NCI-H2081 treated with DMSO at 0.1 percent for 48 hours (cell line): ENCODE measurements around the gene SLC16A12.
"Not testable (repeated sequence)": the region's sequence is repeated elsewhere in the genome, so short reads cannot be mapped to it uniquely, and the experiment has no call there.

Experiments used
- DNase-seq: peaks from one replicate; lab custom pipeline; 2025; lab: John Stamatoyannopoulos, UW

The SLC16A12 gene

DNA sequence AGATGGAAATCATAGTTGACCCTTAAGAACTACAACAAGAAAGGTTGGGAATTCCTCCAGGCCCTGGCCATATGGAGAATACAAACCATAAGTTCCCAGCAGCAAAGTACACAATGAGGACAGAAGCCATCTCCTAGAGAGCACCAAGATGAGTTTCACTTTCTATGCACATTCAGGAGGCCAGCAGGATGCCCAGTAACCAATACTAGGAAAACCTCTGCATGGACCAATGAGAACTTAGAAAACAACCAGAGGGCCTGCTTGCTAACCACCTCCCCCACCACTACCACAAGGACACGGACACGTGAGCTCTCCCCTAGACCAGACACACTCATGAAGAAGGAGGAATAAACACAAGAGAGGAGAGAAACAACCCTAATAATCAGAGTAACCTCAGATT, 64.8 kb downstream of the SLC16A12 start:
- no peak for DNase-seq

DNA sequence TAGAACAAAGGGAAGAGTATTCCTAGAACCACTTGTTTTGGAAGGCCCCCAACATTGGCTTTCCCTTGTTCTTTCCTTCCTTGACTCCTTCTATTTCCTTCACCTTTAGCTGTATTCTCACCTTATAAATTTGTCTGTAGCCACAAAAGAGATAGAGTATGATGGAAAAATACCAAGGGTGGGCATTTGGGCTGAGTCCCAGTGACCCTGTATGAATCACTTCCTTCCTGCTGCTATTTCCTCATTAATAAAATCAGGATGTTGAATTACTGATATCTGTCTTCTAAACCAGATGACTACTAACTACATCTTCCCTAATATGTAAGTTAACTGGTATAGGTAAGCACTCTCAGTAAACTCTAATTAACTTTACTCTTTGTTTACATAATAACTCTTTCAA, 65.9 kb downstream of the SLC16A12 start:
- DNase-seq = no peak

DNA sequence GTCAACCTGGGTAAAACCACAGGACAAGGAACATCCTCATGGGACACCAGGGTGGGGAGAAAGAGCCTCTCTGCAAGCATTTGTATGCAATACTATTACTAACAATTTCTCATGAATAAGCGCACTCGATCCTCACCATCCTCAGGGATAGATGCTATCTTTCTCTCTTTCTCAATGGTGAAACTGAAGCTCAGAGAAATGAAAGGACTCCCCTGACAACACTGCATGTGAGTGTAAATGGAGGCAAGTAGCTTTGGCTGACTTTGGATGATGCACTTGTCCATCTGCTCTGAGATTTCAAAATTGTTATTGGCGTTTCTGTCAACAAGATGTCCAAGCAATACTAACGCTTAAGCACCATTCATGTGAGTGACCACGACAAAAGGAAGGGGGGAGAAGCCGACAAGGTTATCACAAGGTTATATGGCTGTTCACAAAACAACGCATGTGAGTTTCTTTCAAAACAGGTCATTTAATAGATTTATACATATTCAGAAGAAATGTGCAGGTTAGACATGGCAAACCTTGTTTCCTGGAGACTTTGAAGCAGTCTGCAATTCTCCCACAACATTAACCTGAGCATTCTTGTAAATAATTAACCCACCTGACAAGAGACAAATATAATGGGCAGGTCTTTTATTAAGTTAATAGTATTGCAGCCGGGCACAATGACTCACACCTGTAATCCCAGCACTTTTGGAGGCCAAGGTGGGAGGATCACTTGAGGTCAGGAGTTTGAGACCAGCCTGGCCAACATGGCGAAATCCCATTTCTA, 67.0 kb downstream of the SLC16A12 start:
- DNase-seq = no peak

DNA sequence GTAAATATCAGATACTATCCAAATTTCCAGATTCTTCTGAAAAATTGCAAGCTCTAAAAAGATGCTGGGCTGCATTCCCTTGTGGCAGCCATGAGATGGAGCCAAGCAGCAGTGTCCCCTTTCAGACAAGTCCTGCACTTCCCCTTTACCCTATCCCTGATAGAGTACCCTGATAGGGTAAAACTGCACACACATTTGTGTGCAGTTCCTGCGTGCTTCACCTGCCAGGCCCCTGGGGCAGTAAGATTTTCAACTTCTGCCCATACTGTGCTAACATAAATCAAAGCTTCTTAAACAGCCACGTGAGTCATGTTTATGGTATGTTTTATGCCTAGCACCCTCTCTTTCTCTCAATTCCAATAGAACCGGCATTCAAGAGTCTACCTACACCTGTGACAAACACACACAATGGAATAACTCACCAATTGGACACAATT, 68.8 kb downstream of the SLC16A12 start:
- DNase-seq = no peak

DNA sequence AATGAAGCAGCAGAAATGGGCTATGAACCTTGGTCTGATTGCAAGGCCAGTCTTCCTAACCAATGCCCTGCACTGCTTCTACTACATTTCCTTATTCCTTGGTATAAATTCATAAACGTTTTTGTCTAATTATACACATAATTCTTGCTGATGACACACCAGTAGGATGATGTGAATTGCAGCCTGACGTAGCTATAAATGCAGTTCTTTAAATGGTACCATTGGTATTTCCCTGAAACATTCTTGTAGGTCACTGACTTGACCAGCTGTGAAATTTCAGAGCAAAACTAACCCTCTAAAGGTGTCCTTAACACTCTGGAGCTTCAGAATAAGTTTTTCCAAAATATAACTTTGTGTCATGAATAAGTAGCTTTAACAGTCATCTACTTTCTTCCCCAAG, 70.2 kb downstream of the SLC16A12 start:
- no peak for DNase-seq

DNA sequence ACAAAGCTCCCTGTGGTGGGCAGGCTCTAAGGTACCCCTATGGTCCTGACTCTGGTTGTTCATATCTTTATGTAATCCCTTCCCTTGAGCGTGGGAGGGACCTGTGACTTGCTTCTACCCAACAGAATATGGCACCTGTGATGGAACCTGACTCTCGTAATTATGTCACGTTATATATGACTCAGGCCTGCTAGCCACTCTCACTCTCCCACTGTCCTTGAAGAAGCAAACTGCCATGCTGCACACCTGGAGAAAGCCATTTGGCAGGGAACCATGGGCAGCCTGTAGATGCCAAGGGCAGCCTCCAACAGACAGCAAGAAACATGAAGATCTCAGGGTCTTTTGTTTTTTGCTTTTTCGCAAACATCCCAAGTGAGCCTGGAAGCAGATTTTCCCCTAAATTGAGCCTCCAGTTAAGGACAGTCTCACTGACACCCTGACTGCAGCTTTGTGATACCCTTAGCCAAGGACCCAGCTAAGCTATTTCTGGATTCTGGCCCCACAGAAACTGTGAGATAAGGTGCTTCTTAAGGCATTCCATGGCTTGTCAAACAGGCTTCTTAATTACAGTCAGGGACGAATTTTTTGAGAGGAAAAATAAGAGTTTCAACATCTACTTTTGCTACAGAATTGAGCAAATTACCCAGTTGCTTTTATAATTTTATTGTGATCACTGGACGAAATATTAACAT, 71.4 kb downstream of the SLC16A12 start:
- DNase-seq = no peak

DNA sequence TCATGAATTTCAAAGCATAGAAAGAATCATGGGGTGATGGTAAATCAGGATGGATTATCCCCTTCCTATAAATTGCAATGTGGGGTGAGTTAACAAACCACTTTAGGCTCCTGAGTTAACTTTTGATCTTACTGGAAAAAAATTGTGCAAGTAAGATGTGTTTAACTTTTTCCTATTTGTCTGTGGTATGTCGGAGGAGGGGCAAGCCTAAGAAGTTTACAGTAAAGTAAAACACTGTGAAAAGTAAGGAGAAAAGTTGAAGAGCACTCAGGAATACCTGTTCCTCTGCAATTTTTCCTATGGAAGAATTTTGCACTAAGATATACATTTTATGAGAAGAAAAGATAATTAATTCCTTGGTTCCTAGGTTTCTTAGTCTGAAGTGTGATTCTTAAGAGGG, 76.6 kb downstream of the SLC16A12 start:
- no peak for DNase-seq

DNA sequence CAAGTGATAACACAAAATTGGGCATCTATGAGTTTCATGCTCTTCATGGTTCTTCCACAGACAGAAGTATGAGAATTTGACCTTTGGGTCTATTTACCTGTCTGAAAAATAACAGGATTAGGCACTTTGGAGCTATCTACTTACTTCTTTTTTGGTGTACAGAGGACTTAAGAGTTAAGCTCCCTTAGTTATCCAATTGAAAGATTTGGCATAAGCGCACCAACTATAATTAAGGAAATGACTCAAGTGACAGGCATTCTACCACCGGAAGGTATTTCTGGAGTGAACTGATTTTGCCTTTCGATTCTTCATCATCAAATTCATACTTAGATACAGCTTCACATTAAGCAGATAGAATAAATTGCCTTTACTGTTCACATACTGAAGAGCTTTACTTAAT, 77.1 kb downstream of the SLC16A12 start:
- DNase-seq = no peak

DNA sequence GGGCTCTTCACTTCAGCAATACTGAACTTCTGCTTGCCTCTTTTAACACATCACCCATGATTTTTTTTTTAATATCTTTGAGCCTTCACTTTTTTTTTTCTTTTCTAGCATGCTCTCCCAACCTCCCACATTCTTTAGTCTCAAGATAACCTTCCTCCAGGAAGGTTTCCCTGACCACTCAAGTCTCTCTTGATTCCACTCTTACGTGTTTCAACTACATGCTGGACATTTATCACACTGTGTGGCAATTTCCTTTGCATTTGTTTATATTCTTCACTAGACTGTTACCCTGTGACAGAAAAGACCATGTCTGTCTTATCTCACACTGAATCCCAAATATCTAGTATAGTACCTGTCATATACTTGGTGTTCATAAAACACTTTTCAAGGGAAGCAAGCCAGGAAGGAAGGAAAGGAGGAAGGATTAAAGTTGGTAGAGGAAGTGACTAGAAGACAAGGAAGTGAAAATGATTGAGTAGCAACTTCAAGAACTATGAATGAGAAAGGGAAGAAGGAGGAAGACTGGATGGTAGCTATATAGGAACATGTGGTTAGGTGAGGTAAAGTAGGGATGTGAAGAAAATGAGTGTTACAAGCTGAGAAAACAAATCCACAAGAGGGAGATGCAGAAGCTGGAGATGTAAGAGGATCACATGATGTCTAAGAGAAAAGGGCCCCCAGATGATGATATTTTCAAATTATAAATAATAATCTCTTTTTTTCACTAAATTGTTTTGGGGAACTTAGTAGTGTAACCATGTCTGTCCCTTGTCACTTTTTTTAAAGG, 80.6 kb downstream of the SLC16A12 start:
- DNase-seq = no peak

DNA sequence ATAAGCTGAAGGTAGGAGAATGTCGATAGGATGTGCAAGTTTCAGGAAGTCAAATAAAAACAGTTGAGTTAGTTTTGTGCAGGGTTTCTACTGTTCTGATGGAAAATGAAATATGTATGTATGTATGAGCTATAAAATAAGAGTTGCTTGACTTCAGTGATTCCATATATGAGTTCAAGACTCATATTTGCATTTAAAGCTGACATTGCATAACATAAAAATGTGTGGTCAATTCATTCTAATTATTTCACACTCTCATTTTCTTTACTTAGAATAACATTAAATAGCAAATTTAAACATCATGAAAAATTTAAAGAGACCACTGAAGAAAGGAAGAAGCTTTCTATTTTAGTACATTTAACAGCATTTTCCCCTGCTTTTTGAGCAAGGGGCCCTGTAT, 83.2 kb downstream of the SLC16A12 start:
- DNase-seq = no peak

DNA sequence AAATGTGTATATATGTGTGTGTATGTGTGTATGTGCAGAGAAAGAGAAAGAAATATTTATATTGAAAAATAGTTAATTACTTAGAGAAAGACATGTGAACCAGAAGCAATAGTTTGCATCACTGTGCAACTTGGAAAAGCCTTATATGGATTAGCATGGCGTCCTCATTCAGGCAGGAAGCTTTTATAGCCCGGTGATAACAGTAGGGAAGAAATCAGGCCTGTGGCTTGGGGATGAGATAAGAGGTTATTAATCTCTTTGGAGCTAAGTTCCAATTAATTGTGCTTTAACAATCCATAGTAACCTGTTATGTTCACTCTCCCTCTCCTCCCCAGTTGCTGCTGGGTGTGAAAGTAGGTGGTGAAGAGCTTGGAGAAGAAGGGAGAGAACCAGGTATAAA, 84.5 kb downstream of the SLC16A12 start:
- no peak for DNase-seq

DNA sequence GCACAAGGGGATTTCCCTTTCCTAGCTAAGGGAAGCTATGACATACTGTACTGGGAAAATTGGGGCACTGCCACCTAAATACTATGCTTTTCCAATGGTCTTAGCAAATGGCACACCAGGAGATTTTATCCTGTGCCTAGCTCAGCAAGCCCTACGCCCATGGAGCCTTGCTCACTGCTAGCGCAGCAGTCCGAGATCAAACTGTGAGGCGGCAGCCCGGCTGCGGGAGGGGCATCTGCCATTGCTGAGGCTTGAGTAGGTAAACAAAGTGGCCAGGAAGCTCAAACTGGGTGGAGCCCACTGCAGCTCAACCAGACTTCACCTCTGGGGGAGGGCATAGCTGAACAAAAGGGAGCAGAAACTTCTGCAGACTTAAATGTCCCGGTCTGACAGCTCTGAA, 90.6 kb downstream of the SLC16A12 start:
- DNase-seq = not testable (repeated sequence)

DNA sequence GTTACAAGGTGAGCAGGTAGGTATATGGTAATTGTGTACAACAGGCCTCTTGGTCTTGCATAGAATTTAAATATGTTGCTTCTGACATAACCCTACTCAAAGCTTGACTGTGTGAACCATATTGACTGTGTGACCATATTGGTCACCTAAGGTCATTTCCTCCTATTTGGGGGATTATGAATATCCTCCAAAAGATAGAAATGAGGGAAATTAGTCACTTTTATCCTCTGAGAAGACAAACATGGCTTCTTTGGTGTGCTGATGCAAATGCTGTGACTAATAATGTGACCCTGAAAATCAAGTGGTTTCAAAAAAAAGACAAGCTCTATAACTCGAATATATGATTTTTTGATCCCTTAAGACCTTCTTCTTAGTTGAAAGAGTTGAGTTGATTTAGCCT, 93.1 kb downstream of the SLC16A12 start:
- no peak for DNase-seq

DNA sequence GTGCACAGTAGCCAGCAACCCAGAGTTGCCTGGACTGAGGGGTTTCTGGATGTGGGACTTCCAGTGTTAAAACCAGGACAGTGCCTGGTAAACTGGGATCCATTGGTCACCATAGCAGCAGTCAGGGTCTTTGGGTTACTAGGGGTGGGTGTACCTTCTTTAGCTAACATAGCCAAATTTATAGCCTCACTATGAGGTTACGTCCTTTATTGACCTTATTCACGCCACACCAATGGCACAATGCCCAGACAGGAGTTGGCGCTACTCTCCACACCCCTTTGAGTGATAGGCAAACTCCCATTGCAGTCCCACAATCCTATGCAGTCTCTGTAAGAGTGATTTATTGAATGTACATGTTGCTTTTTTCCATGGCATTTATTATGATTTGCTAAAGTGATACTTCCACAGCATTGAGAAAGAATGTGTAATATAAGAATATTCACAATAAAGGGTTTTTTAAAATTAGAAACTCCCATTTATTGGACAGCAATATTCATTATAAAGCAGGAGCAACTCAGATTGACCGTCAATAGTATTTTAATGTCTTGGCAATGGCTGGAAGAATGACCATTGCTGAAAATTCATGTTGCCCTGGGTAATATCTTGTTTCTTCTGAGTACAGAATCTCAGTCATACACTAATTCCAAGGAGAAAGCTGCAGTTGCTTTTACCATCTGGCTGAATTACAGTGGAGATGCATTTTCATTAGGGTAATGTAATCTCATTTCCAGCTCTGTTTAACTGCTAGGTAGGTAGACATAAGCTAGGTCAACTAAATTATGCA, 95.0 kb downstream of the SLC16A12 start:
- DNase-seq = no peak

DNA sequence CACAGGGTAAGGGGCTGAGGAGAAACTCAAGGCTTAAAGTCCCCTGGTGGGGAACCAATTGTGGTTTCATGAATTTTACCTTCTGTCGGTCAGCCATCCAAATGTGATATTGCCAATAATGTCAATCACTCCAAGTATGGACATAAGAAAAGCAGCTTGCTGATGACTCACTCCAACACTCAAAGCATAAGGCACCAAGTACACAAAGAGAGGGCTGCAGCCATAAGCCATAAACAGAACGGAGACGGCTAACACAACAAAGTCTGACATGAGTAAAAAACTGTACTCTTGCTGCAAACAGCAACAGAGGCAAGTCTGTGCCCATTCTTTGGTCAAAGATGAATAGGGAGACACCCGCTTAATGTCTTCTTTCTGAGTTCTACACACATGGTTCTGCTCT, 96.9 kb downstream of the SLC16A12 start:
- DNase-seq = no peak

DNA sequence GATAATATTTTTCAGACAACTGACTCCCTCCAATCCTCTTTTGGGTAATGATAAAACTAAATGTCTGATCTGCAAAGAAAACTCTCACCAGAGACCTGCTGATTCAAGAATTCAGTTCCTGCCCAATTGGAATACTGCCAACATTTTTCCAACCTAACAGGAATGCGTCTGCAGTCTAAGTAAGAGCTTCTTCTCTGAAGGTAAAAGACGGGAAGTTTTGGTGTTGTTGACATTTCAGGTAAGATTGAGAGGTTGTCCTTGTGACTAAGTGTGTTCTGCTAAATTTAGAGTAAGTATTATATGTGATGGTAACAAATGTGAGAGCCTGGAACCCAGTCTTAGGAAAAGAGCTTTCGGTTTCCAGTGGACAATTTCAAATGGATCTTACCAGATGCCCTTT, 103.4 kb downstream of the SLC16A12 start:
- DNase-seq = no peak

DNA sequence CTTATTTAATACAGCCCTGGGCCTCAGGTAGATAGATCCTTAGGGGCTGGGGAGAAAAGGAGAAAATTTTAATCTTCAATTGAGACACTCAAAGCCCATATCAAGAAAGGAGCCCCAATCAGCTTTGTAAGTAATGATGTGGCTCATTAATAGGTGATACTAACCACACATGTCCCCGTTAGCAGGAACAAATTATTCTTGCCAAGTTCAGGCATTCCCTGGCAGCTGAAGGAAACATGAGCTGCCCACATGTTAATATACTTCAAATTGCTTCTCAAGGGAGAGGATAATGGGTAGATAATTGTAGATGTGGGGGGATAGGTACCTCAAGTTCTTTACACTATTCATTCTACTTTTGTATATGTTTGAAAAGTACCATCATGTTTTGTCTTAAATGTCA, 106.5 kb downstream of the SLC16A12 start:
- no peak for DNase-seq

DNA sequence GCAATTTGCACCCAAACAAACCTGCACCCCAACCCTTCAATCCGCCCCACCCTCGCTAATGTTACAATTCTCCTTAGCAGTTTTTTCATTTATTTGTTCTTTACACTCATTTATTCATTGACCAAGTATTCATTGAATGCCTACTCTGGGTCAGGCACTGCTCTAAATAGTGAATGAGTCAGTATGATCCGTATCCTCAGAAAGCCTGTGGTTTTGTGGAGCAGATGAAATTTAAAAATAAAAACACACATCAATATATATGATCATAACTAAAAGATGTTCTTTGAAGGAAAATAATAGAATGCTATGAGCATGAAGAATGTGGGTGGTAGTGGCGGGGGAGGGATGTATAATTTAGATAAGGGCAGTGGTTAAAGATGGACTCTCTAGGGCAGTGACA, 107.8 kb downstream of the SLC16A12 start:
- no peak for DNase-seq

DNA sequence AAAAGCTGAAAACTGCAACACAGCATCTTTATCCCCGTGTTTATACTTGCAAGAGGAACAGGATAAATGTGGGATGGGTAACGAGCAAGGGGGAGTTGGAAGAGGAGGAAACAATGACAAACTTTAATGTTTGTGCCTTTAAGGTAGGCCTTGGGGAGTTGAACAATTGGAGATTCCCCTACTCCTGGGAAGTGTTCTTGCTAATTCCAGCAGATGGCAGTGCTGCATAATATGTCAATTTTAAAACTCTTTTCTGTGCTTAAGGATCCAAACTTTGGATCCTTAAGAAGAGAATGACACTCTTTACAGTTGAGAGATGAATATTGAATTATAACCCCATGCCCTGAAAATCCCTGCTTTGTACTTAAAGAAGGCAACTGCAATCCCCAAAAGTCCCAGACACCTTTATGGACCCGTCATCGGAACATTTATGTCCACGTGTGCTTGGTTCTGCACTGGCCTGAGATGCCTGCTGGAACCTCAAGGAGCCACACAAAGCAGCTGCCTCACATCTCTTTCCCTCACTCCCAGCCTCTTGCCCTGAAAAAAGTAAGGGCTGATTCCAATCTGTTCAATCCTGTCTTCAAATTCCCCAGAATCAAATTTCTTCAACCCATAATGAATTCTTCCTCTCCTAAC, 109.0 kb downstream of the SLC16A12 start:
- DNase-seq = no peak

DNA sequence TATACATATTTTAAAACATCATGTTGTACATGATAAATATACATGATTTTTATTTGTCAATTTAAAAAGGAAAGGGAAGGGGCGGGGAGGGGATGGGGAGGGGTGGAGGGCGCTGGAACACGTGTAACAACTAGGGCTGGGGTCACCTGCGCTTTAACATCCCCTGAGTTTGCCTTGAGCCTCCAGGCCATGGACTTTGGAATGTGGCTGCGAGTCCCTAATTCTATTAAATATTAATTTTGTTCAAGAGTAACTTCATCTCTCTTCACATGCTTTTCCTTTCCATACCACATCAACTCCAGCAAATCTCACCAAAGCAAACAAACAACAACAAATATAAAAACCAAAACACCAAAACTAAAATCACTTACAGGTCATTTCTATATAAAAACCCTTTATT, 110.4 kb downstream of the SLC16A12 start:
- no peak for DNase-seq

DNA sequence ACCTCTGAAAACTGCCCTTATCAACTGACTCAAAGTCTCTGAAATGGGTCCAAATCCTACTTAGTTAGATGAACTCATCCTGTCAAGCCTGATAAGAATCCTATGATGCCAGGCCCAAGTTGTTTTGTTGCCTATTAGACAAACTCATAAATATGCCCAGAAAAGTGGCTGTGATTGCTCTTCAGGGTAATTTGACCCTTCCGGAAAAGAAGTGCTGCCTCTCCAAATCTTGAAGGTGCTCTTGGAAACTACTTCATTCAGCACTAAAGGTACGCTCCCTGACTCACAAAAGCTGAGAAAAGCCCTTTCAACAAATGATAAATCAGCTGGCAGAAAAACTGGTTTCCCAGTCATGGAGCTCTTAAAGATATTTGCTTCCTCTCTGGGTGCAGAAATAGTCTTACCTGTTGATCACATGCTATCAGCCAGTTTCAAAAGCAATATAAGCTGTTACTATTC, 114.3 kb downstream of the SLC16A12 start:
- no peak for DNase-seq

DNA sequence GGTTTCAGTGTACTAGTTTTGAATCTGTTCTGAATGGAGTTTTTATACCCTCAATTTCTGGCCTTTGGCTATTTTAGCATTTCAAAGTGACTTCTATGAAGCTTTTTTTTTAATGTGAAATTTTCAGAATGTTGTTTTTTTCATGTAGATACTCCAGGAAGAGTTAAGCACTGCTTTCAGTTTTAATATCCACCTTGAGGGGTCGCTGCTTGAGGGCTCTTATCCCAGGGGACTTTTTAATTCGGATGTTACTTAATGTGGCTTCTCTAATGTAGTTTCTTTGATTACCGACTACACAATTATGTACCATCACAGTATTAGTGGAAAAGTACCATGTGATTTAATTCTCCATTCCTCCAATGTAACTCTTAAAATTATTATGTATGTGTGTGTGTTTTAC, 115.8 kb downstream of the SLC16A12 start:
- DNase-seq = no peak
